Vagina (tissue), 2 donors: Measurements from ENCODE around the gene GPAT3. TPM values are rescaled to one million over a fixed set of nuclear protein-coding genes. Genes with fewer than 3 reads are reported as not detected.
A peak's percentile ranks its signal among the peaks of the same experiment; 100 is the strongest.

Experiments
- DNase-seq, 2 donors: peaks; one replicate each; pipeline ENCODE4 v3.0.0-alpha.2; 2017; ENCODE audit errors: extremely low spot score in 2 of 2
- H3K27ac ChIP-seq: fragments of 200-600 bp; sonication (generic); one replicate; pipeline ENCODE4 v1.5.1; 2019
- H3K27me3 ChIP-seq: fragments of 200-600 bp; sonication (generic); one replicate; pipeline ENCODE4 v1.5.1; 2019
- H3K36me3 ChIP-seq, 2 donors: fragments of 200-600 bp; sonication (generic); one replicate each; pipeline ENCODE4 v1.5.1; 2017 to 2019
- H3K4me1 ChIP-seq: fragments of 200-600 bp; sonication (generic); one replicate; pipeline ENCODE4 v1.5.1; 2019
- H3K4me3 ChIP-seq, 2 donors: fragments of 200-600 bp; sonication (generic); 1 replicate in 1 of 2; 2 replicates in 1 of 2; pipeline ENCODE4 v1.5.1; 2016 to 2019
- H3K9me3 ChIP-seq: fragments of 200-600 bp; sonication (generic); one replicate; pipeline ENCODE4 v1.5.1; 2019
- POLR2A ChIP-seq, 2 donors: fragments of 450-650 bp; IDR thresholded peaks; one replicate each; pipeline ENCODE4 v1.6.1; 2017; ENCODE audit warnings: antibody characterized with exemption in 2 of 2, mild to moderate bottlenecking in 2 of 2, moderate library complexity in 2 of 2
- POLR2AphosphoS5 ChIP-seq, 2 donors: sonication (generic); formaldehyde crosslinking; IDR thresholded peaks; one replicate each; pipeline ENCODE4 v1.9.0; 2017; ENCODE audit warnings: antibody characterized with exemption in 2 of 2, mild to moderate bottlenecking in 2 of 2, low read depth in 1 of 2; ENCODE audit not compliant: insufficient read depth in 1 of 2
- intact Hi-C: fragments of 100-400 bp; cut with DNase I; formaldehyde crosslinking; loops from one replicate; pipeline ENCODE4 v1.15.1; 2023
- total RNA-seq: library from RNA; depleted of rRNA; stranded (reverse); fragments of >200 nt; gene quantifications from one replicate; pipeline ENCODE4 v1.2.3, GENCODE V29; 2016
- TF ChIP-seq, protein P1 (sequence below), 3 experiments: fragments of 450-650 bp in 2 of 3; fragments of 200-600 bp in 1 of 3; sonication (generic) in 1 of 3; IDR thresholded peaks; one replicate each; pipeline ENCODE4 v1.5.1; 2017 to 2019; ENCODE audit warnings: antibody characterized with exemption in 3 of 3, mild to moderate bottlenecking in 2 of 3, moderate library complexity in 2 of 3

The GPAT3 gene
- total RNA-seq, 1 donor from 2014 or later: 5.2 TPM

DNA sequence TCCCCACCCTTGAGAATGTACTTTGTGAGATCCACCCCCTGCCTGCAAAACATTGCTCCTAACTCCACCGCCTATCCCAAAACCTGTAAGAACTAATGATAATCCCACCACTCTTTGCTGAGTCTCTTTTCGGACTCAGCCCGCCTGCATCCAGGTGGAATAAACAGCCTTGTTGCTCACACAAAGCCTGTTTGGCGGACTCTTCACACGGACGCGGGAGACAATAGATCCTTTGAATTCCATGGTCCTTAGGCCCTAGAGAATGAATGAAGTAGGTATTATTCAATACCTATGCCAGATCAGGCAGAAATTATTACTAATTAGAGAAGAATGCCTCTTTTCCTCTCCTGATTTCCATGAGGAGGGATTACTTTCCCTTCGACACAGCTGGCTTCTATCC, 101.0 kb downstream of the GPAT3 start:
- no peaks in the 10 kb centered on the region for H3K36me3 ChIP-seq
- no peaks in the 10 kb centered on the region for H3K4me1 ChIP-seq
- no peak overlapping the region for H3K27ac ChIP-seq
- H3K9me3 ChIP-seq: no peaks in the 10 kb centered on the region
- H3K4me3 ChIP-seq: no peak overlapping the region
- intact Hi-C loops: loop anchor here (10.0 kb wide), 1 partner anchor 142 kb away; no protein-coding TSS in a partner anchor
- no peak for DNase-seq
- H3K27me3 ChIP-seq: no peaks in the 10 kb centered on the region
- TF ChIP-seq, protein P1, sequence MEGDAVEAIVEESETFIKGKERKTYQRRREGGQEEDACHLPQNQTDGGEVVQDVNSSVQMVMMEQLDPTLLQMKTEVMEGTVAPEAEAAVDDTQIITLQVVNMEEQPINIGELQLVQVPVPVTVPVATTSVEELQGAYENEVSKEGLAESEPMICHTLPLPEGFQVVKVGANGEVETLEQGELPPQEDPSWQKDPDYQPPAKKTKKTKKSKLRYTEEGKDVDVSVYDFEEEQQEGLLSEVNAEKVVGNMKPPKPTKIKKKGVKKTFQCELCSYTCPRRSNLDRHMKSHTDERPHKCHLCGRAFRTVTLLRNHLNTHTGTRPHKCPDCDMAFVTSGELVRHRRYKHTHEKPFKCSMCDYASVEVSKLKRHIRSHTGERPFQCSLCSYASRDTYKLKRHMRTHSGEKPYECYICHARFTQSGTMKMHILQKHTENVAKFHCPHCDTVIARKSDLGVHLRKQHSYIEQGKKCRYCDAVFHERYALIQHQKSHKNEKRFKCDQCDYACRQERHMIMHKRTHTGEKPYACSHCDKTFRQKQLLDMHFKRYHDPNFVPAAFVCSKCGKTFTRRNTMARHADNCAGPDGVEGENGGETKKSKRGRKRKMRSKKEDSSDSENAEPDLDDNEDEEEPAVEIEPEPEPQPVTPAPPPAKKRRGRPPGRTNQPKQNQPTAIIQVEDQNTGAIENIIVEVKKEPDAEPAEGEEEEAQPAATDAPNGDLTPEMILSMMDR (IDR thresholded peaks at IDR 0.05): no peak
- TF ChIP-seq POLR2AphosphoS5 (IDR thresholded peaks at IDR 0.05; ENCODE audit: insufficient read depth in 1 of 2, low read depth in 1 of 2) (no peak), POLR2A (IDR thresholded peaks at IDR 0.05) (no peak)

DNA sequence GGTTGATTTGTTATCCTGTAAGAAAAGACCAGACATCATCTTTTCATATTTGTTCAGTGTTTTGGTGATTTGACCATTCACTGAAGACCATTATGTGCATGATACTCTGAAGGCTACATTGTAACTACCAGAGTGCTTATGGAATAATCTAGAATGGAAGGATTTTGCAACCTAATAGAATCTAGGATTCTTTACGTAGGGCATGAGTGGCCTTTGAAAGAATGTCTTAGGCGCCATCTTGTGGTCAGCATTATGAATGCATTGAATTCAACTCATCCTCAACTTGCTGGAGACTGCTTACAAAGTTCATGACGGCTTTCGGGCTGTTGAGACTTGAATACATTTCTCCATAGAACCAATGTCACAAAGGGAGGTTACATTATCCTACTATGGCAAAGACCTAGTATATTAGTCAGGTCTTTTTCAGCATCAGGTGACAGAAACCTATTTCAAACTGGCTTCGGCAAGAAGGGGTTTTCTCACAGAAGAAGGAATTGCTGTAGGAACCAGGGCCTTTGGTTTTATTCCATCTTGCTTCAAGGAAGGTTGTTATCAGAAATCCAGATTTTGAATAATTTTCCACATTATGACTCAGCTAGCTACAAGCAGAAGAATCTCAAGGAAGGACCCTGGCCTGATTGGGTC, 104.1 kb downstream of the GPAT3 start:
- intact Hi-C loops: loop anchor here (5.0 to 10.0 kb wide), 2 partner anchors 145 to 862 kb away; no protein-coding TSS in a partner anchor
- no peaks in the 10 kb centered on the region for H3K27me3 ChIP-seq
- no peaks in the 10 kb centered on the region for H3K4me1 ChIP-seq
- H3K9me3 ChIP-seq: no peaks in the 10 kb centered on the region
- H3K36me3 ChIP-seq: no peaks in the 10 kb centered on the region
- no peak overlapping the region for H3K27ac ChIP-seq
- no peak for DNase-seq
- H3K4me3 ChIP-seq: no peak overlapping the region
- TF ChIP-seq, protein P1 (IDR thresholded peaks at IDR 0.05): peak; percentile 56 to 83 (median 64)
- TF ChIP-seq POLR2A (IDR thresholded peaks at IDR 0.05): no peak
- peak in 1 of 2 donors; percentile 11 for TF ChIP-seq POLR2AphosphoS5 (IDR thresholded peaks at IDR 0.05; ENCODE audit: insufficient read depth in 1 of 2, low read depth in 1 of 2)

DNA sequence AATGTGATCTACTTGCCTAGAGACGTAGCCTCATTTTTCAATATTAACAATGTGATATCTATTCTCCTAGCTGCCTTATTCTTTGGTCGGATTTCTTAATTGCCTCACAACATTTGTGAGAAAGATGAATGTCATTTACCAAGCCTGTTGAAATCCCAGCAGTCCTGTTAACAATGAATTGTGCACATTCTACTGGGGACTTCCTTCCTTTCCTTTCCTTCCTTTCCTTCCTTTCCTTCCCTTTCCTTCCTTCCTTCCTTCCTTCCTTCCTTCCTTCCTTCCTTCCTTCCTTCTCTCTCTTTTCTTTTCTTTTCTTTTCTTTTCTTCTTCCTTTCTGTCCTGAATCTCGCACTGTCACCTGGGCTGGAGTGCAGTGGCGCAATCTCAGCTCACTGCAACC, 107.1 kb downstream of the GPAT3 start:
- Histone ChIP-seq H3K27me3 (no peaks in the 10 kb centered on the region), H3K4me1 (no peaks in the 10 kb centered on the region), H3K36me3 (no peaks in the 10 kb centered on the region), H3K9me3 (no peaks in the 10 kb centered on the region), H3K4me3 (no peak overlapping the region), H3K27ac (no peak overlapping the region)
- TF ChIP-seq POLR2AphosphoS5 (IDR thresholded peaks at IDR 0.05; ENCODE audit: insufficient read depth in 1 of 2, low read depth in 1 of 2) (no peak), POLR2A (IDR thresholded peaks at IDR 0.05) (no peak)
- TF ChIP-seq, protein P1 (IDR thresholded peaks at IDR 0.05): no peak
- DNase-seq: no peak
- intact Hi-C loops: loop anchor here (5.0 kb wide), 1 partner anchor 859 kb away; no protein-coding TSS in a partner anchor

DNA sequence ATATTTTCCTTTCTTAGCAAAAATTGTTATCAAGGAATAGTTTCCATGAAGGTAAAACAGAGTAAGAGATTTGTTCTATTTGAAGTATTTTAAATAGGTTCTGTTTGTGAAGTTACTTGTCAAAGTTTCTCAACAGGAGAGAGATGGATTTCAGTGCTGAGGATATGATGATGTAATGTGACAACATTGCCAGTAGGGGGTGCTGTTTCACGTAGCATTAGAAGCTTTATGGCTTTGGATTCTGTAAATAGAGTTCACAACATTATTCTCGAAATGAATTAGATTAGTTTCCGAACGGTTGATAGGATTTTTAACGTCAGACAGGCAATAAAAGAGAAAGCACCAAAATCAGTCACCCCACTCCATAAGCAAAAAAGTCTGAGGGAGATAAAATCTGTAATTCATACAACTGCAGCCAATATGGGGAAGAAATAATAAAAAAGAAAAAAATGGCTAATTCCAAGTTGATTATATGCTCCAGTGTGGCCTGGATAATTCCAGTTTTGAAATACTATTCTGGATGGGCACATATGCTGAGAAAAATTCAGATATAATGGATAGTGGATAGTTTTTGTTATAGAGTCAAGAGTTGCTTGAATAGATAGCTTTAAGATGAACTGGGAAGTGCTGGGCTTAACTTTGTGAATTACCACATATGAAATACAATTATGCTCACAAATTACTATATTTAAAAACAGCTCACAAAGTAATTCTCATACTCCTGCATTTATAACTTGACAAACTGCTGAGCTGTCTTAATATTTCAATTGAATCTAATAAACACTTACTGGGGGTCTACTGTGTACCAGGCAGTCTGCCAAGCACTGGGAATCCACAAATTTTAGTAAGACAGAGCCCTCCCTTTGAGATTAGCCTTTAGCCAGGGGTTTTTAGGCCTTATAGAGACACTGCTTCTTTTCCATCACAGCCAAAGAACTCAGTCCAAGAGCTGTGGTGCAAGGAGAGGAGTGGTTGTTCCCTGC, 109.1 kb downstream of the GPAT3 start:
- no peaks in the 10 kb centered on the region for H3K27me3 ChIP-seq
- no peaks in the 10 kb centered on the region for H3K4me1 ChIP-seq
- no peak overlapping the region for H3K27ac ChIP-seq
- TF ChIP-seq, protein P1 (IDR thresholded peaks at IDR 0.05): peak; percentile 60 to 77 (median 72)
- no peak for TF ChIP-seq POLR2A (IDR thresholded peaks at IDR 0.05)
- no peak for DNase-seq
- no peak overlapping the region for H3K4me3 ChIP-seq
- H3K36me3 ChIP-seq: no peaks in the 10 kb centered on the region
- intact Hi-C loops: loop anchor here (5.0 kb wide), 1 partner anchor 857 kb away; no protein-coding TSS in a partner anchor
- H3K9me3 ChIP-seq: no peaks in the 10 kb centered on the region
